GM21576 (cell line): ENCODE data around the gene GABARAPL2.
"Not testable (repeated sequence)": the region's sequence is repeated elsewhere in the genome, so short reads cannot be mapped to it uniquely, and the experiment has no call there.

ENCODE experiments used
- ATAC-seq: cut with Tn5 transposase; IDR thresholded peaks from one replicate; pipeline ENCODE4 v1.9.1; 2021; ENCODE audit warnings: mild to moderate bottlenecking, moderate library complexity; ENCODE audit not compliant: unreplicated experiment

GABARAPL2 gene

GRCh38 chr16:75566040-75566757 is at the start of gene GABARAPL2:
TSS of gene GABARAPL2 (plus strand) at chr16:75566379. CDS start at chr16:75566487, 108 bp downstream.
- ATAC-seq = peak; percentile 66

DNA sequence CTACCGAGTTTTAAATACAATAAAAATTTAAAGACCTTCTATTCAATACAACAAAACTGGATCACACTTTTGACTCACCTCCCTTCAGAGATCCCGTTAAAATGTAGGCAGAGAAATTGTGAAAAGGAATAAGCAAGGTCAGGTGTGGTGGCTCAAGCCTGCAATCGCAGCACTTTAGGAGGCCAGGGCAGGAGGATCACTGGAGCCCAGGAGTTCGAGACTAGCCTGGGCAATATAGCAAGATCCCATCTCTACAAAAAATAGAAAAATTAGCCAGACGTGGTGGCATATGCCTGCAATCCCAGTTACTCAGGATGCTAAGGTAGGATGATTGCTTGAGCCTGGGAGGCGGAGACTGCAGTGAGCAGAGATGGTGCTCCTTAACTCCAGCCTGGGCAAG is 47.0 kb upstream of the GABARAPL2 start:
- no peak for ATAC-seq

GRCh38 chr16:75526032-75526790 is 40.0 kb upstream of the GABARAPL2 start:
- no peak for ATAC-seq

- ATAC-seq = no peak
Measured at GRCh38 chr16:75527825-75528299, 38.3 kb upstream of the GABARAPL2 start.

GRCh38 chr16:75529056-75529905 is 36.9 kb upstream of the GABARAPL2 start:
- no peak for ATAC-seq

GRCh38 chr16:75529959-75530358 is 36.2 kb upstream of the GABARAPL2 start:
- ATAC-seq = no peak

DNA sequence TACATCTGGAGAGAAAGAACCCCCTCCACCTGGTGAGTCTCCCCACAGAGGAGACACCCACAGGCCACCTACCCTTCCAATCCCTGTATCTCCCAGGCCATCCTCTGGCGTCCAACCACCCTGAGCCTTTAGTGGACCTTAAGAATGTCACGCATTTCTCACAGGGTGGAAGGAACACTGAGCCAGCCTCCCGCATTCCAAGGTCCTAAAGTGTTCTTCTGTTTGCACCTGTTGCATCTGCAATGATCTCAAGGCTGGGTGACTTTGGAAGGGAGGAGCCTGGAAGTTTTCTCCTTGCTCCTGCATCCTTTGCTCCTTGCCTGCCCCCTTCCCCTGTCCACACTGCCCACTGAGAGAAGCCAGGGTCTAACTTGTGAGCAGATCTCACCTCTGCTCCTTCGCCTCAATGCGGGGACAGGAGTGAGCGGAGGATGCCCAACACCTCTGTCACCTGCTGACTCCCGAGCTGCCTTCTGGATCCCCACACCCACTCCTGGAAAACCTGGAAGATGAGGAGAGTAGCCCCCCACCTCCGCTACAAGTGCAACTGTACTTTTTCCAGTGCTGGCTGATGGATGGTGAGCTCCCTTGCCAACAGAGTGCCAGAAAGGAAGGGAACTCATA is 33.9 kb upstream of the GABARAPL2 start:
- no peak for ATAC-seq

DNA sequence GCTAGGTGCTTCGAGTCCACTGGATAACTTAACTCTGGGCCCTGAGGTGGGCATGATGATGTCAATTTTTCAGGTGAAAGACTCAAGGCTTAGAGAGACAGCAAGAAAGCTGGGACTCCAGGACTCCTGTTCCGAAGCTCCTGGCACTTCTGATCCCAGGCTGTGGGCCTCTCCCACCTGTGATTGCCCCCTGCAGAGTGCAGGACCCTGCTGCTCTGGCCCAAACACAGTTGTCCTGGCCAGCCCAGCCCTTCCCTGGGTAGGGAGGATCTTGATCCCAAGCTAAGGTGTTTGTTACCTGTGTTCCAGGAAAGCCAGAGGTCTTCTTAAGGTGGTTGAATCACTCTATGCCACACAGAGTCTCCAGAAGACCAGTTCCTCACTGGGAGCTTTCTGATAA is 33.4 kb upstream of the GABARAPL2 start:
- no peak for ATAC-seq

- no peak for ATAC-seq
Measured at GRCh38 chr16:75534560-75535205, 31.5 kb upstream of the GABARAPL2 start.

GRCh38 chr16:75535211-75535843 is 30.9 kb upstream of the GABARAPL2 start:
- no peak for ATAC-seq

DNA sequence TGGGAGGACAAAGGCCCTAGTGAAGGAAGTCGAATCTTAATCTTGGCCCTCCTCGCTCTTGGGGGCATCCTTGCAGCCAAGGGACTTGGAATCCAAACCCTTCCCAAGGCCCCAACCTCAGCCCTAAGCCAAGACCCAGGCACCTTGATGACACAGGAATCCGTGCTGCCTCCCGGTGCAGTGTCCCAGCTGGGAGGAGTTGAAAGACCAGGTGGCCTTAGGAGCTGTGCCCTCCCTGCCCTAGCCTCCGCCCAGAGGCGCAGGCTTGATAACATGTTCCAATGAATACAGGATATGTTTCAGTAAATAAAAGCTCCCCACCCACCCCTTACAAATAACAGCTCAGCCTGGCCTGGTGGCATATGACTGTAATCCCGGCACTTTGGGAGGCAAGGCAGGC is 30.3 kb upstream of the GABARAPL2 start, which contains the start of gene CHST5:
TSS of gene CHST5 (minus strand) at position 208 of the 400 bp plus-strand sequence. CDS start 5,724 bp downstream, outside the sequence.
- ATAC-seq = no peak

GRCh38 chr16:75537776-75538175 is 28.4 kb upstream of the GABARAPL2 start:
- ATAC-seq = no peak

DNA sequence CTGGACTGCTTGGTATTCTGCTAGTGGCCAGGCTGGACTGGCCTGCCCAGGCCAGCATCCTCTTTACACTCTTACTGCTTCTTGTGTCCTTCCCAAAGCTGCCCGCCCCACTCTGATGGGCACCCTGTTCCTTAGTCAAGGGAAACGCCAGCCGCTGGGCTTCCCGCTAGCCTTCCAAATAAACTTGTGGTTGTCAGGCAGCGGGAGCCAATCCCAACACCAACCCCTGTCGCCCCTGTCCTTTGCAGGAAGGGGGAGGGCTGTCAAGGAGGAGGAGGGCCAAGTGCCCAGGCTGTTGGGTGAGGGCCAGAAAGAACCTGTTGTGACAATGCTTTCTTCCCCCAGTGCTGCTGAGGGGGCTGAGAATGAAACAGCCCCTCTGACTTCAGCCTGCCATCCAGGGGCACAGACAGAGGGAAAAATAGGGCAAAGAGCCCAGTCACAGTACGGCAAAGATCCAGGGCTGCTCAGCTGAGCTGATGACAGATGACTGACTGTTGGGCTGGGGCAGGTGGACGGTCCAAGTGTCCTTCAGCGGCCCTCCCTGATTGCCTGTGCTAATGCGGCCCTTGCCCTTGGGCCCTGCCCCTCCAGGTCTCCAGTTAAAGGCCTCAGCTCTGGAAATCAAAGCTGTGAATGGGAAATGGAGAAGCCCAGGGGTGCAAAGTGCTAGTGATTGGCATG is 27.2 kb upstream of the GABARAPL2 start:
- ATAC-seq = not testable (repeated sequence)

GRCh38 chr16:75541236-75541635 is 24.9 kb upstream of the GABARAPL2 start:
- no peak for ATAC-seq

- ATAC-seq = not testable (repeated sequence)
Measured at GRCh38 chr16:75542462-75542861, 23.7 kb upstream of the GABARAPL2 start.

- ATAC-seq = not testable (repeated sequence)
Measured at GRCh38 chr16:75545879-75546278, 20.3 kb upstream of the GABARAPL2 start.

- ATAC-seq = no peak
Measured at GRCh38 chr16:75546293-75546692, 19.9 kb upstream of the GABARAPL2 start.

- ATAC-seq = not testable (repeated sequence)
Measured at GRCh38 chr16:75548456-75548855, 17.7 kb upstream of the GABARAPL2 start.

DNA sequence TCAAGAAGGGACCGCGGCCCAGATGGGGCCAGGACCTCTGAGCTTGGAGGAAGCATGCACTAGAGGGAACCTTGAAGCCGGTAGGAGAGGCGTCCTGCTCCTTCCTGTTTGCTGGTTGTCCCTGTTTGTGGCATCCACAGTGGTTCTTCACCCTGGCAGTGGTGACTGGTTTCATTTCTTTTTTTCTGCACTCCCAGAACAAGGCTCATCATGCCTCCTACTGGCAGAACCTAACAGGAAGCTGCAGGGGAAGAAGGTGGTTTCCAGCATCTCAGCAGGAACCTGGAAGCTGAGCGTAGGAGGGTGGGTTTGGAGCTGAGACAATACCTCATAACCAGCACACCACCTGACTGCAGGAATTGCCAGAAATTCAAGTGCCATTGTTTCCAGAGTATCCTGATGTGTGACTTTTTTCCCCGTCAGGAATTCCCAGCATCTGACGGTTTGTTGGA is 15.9 kb upstream of the GABARAPL2 start:
- ATAC-seq = peak; percentile 77
